Left ventricle myocardium inferior (tissue), 1 donor: ENCODE results near the gene SPATA24. TPM values are rescaled to one million over a fixed set of nuclear protein-coding genes. Genes with fewer than 3 reads are reported as not detected.

Source experiments
- DNase-seq: peaks from one replicate; pipeline ENCODE4 v3.0.0-alpha.2; 2020
- H3K27ac ChIP-seq: fragments of 200-600 bp; replicated peaks from 2 replicates; pipeline ENCODE4 v1.8.0; 2021
- H3K27me3 ChIP-seq: fragments of 200-600 bp; 2 replicates; pipeline ENCODE4 v1.8.0; 2021; ENCODE audit warnings: low read depth
- H3K36me3 ChIP-seq: fragments of 200-600 bp; 2 replicates; pipeline ENCODE4 v1.8.0; 2021
- H3K4me1 ChIP-seq: fragments of 200-600 bp; 2 replicates; pipeline ENCODE4 v1.8.0; 2021
- H3K4me3 ChIP-seq: fragments of 200-600 bp; 2 replicates; pipeline ENCODE4 v1.8.0; 2021; ENCODE audit warnings: mild to moderate bottlenecking, moderate library complexity
- H3K9me3 ChIP-seq: fragments of 200-600 bp; replicated peaks from 2 replicates; pipeline ENCODE4 v1.8.0; 2021
- intact Hi-C: fragments of 100-400 bp; cut with micrococcal nuclease; formaldehyde crosslinking; loops from one replicate; pipeline ENCODE4 v1.11.0; 2022
- total RNA-seq: library from RNA; stranded (reverse); fragmentation: NEBNext Ultra II Directional; extraction: Animal tissue kit (Norgen Biotek cat#: 25700); gene quantifications from one replicate; pipeline ENCODE4 v1.2.1, GENCODE V29; 2021
- TF ChIP-seq, protein P1 (sequence below): fragments of 200-600 bp; IDR thresholded peaks from 2 replicates; pipeline ENCODE4 v1.8.0; 2021; ENCODE audit warnings: antibody characterized with exemption, mild to moderate bottlenecking, borderline replicate concordance
- donor health status: DM: no; HTN: yes; CAD: no; lungs with severe emphysema.

SPATA24 gene
- total RNA-seq, 1 donor from 2014 or later = 15.7 TPM

DNA sequence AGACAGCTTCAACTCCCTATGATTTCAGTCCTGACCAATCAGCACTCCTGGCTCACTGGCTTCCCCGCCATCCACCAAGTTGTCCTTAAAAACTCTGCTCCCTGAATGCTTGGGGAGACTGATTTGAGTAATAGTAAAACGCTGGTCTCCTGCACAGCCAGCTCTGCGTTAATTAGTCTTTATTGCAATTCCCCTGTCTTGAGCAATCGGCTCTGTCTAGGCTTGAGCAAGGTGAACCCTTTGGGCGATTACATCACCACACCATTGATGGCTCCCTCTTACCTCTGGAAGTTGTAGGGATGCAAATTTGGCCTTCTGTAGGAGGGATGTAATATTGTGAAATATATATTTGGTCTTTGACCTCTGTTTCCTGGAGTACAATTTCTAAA, 17.8 kb downstream of the SPATA24 start:
- DNase-seq = no peak

DNA sequence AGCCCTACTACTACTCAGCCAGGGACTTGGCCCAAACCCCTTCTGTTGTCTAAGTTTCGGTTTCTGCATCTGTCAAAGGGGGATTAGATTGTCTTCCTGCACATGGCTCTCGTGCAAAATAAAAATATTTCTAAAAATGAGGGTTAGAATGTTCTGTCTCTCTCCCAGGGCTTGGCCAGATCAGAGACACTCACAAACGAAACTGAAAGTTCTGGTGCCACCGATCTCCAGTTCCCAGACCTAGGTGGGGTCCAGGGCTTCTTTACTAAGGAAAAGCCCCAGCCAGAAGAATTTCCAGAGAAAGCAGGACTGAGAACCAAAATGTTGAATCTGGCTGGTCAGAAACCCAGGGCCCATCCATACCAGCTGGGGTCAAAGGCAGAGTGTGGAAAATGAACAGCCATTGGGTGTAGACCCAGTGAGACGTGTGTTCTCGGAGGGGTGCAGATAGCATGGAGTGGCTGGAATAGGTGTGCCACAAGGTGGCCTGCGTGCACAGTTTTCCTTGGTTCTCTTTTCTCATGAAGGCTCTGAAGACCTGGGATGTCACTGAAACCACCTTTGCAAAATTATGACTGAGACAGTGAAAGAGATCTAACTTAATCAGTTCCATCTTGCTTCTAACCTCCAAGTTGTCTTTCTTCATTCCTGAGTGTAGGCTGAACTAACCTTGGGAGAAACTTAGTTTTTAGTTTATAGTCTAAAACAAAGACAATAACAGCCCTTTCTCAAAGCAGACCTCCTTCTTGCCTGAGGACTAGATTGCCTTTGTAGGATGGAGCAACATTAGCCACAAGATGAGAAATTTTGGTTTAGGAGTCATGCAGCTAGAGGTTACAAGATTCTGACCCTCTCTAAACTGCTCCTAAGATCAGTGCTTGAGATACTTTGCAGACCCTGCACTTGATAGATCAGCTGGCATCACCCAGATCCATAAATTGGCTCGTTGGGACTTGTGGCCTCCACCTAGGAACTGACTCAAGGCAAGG, 18.5 kb downstream of the SPATA24 start:
- Histone ChIP-seq H3K27me3 (no peaks in the 10 kb centered on the region), H3K27ac (peak overlapping the region; percentile 80), H3K9me3 (no peaks in the 10 kb centered on the region), H3K4me3 (peak overlapping the region; percentile 62), H3K36me3 (no peaks in the 10 kb centered on the region), H3K4me1 (peaks cover 39% of the 10 kb centered on the region)
- TF ChIP-seq, protein P1, sequence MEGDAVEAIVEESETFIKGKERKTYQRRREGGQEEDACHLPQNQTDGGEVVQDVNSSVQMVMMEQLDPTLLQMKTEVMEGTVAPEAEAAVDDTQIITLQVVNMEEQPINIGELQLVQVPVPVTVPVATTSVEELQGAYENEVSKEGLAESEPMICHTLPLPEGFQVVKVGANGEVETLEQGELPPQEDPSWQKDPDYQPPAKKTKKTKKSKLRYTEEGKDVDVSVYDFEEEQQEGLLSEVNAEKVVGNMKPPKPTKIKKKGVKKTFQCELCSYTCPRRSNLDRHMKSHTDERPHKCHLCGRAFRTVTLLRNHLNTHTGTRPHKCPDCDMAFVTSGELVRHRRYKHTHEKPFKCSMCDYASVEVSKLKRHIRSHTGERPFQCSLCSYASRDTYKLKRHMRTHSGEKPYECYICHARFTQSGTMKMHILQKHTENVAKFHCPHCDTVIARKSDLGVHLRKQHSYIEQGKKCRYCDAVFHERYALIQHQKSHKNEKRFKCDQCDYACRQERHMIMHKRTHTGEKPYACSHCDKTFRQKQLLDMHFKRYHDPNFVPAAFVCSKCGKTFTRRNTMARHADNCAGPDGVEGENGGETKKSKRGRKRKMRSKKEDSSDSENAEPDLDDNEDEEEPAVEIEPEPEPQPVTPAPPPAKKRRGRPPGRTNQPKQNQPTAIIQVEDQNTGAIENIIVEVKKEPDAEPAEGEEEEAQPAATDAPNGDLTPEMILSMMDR = peak; percentile 62
- intact Hi-C loops = no loop called here
- no peak for DNase-seq

More for the DNA sequence above, 17.8 kb downstream of the SPATA24 start:
- no peaks in the 10 kb centered on the region for H3K27me3 ChIP-seq
- no peaks in the 10 kb centered on the region for H3K36me3 ChIP-seq
- H3K27ac ChIP-seq = peak overlapping the region; percentile 80
- intact Hi-C loops = no loop called here
- no peak overlapping the region for H3K4me3 ChIP-seq
- peaks cover 46% of the 10 kb centered on the region for H3K4me1 ChIP-seq
- TF ChIP-seq, protein P1 = no peak
- H3K9me3 ChIP-seq = no peaks in the 10 kb centered on the region

DNA sequence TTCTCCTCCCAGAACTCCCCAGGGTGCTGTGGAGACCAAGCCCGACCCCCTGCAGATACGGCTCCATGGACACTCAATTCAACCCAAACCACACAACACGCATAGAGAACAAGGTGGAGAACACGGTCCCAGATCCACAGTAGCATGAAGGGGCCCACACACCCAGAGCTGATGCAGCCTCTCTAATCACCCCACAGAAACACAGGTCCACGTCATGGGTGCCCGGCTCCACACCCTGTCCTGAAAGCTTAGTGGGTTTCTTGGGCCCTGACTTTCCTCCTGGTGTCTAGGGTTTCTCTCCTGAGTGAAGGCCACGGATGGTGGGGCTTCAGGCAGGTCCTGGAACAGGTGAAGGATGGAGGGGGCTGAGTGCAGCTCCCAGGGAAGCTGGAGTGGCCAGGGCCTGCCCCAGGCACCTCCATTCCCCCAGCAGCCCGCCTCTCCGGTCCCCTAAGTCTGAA, 19.3 kb downstream of the SPATA24 start:
- TF ChIP-seq, protein P1 = no peak
- Histone ChIP-seq H3K4me1 (peaks cover 37% of the 10 kb centered on the region), H3K4me3 (peak overlapping the region; percentile 62), H3K36me3 (no peaks in the 10 kb centered on the region), H3K27ac (peak overlapping the region; percentile 80), H3K9me3 (no peaks in the 10 kb centered on the region), H3K27me3 (no peaks in the 10 kb centered on the region)
- intact Hi-C loops = no loop called here
- no peak for DNase-seq

DNA sequence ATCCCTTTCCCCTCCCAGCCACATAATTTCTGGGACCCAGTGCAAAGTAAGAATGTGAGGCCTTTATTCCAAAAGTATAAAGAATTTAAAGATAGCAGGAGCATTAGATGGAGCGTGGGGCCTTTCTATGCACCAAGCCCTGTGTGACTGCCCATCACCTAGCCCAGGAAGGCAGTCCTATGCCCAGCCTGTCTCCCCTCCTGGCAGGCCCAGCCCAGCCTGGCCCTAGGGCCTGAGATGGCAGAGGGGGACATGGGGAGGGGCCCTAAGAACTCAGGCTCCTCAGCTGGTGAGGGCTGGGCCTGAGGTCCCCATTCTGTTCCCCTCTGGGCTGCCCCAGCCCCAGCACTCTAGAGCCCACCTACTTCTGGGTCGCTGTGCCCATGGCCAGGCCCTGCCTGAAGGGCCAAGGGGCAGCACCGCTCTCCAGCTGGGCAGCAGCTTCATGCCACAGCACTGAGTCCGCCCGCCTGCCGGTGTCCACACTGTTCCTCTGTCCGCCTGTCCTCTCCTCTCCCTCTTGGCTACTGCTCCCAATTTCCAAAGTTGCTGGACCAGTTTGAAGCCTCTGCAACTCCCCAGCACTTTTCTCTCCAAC, 19.8 kb downstream of the SPATA24 start:
- intact Hi-C loops = no loop called here
- no peaks in the 10 kb centered on the region for H3K27me3 ChIP-seq
- H3K4me1 ChIP-seq = peaks cover 37% of the 10 kb centered on the region
- H3K4me3 ChIP-seq = no peak overlapping the region
- TF ChIP-seq, protein P1 = no peak
- no peak overlapping the region for H3K27ac ChIP-seq
- DNase-seq = no peak
- H3K9me3 ChIP-seq = no peaks in the 10 kb centered on the region
- H3K36me3 ChIP-seq = no peaks in the 10 kb centered on the region

DNA sequence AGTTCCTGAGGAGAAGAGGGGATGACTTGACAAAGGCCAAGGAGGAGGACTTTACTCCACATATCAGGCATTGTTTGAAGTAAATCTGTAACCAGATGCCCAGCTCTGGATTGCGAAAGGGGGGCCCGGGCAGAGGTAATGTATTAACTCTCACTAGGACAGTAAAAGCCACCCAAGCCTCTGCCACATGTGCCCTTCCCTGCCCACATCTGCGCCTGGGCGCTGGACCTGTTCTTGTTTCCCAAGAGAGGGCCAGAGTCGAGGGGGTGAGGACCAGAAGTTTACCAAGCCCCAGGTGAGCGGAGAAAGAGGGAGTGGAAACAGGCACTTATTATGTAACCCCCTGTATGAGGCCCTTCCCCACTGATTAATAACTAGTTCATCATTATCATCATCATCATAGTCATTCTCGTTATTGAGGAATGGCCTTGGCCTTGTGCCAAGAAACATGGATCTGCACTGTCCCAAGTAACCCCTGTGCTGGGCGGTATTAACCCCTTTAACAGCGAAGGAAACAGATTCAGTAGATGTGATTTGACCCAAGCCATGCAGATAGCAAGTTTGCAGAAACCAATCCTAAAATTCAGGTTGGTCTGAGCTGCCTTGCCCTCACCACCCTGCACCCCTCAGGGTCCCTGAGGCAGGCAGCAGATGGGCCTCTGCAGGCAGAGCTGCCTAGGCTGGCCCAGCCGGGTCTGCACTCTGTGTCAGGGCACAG, 20.5 kb downstream of the SPATA24 start, which contains the start of gene SLC23A1:
SLC23A1 (minus strand) TSS at position 23 of the 718 bp plus-strand sequence. CDS start 44 bp downstream, outside the sequence.
- H3K9me3 ChIP-seq = no peaks in the 10 kb centered on the region
- H3K27me3 ChIP-seq = no peaks in the 10 kb centered on the region
- H3K36me3 ChIP-seq = no peaks in the 10 kb centered on the region
- H3K4me1 ChIP-seq = peaks cover 30% of the 10 kb centered on the region
- TF ChIP-seq, protein P1 = no peak
- intact Hi-C loops = no loop called here
- no peak for DNase-seq
- H3K4me3 ChIP-seq = no peak within 1 kb of the TSS
- no peak within 1 kb of the TSS for H3K27ac ChIP-seq
